NCI-H748 (cell line): ENCODE measurements around the gene GATB.

Source experiments
- DNase-seq: peaks from one replicate; lab custom pipeline; 2025; ENCODE audit not compliant: unreplicated experiment; lab: John Stamatoyannopoulos, UW

The GATB gene

DNA sequence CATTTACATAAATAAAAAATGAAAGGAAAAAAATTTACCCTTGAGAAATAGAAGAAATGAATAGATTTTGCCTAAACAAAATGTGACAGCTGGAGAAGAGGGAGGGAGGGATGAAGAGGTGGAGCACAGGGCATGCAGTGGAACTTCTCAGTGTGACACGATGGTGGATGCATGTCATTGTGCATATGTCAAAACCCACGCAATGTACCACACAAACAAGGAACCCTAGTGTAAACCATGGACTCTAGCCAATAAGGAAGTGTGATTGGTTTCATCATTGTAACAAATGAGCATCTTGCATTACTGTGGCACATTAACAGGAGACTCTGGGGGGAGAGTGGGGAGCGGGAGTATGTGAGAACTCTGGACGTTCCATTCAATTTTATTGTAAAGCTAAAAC is 58.6 kb downstream of the GATB start:
- DNase-seq = no peak

DNA sequence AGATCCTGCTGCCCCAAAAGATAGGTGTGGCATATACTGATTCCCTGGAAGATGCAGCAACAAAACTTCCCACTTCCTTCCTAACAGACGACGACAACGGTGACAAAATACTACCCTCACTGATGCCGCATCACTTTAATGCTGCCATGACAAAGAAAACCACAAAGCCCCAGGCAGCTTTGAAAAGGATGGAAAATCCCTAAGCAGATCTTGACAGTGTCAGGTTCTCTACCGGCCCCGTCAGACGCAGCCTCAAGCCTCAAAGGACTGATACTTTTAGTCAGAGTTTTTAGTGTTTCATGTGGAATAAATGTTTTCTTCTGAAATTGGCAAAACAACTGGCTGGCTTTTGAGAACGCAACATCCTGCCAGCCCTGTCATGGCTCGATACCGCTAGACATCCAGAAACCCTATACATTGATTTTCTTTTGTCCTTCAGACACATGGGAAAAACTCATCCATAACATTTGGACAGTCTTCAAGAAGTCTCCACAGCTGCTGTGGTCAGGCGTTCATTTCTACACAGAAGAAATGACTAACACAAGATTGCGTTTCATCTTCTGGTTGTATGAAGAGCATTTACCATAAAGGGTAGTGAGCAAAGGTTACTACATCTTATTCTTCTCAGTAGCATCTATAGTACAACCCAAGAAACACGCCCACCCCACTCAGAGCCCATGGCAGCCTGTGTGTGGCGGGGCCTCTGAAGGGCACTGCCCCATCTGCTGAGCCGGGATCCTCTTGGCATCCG is 60.1 kb downstream of the GATB start:
- no peak for DNase-seq

DNA sequence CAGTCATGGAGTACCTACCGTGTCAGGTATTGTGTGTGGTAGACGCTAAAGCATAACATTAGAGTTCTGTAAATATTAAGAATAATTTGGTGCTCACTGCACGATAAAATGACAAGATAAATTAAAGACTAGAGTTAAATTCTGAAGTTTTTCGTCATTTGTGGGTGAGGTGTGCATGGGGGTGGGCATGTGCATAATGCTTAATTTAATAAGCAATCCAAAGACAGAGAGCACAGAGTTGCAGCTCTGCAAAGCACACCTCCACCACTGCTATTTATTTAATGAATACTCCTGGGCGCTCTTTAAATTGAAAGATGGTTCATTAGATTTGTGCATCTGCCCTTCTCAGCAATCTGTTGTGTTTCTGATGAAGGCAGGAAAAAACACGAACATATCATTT is 62.6 kb downstream of the GATB start:
- no peak for DNase-seq

DNA sequence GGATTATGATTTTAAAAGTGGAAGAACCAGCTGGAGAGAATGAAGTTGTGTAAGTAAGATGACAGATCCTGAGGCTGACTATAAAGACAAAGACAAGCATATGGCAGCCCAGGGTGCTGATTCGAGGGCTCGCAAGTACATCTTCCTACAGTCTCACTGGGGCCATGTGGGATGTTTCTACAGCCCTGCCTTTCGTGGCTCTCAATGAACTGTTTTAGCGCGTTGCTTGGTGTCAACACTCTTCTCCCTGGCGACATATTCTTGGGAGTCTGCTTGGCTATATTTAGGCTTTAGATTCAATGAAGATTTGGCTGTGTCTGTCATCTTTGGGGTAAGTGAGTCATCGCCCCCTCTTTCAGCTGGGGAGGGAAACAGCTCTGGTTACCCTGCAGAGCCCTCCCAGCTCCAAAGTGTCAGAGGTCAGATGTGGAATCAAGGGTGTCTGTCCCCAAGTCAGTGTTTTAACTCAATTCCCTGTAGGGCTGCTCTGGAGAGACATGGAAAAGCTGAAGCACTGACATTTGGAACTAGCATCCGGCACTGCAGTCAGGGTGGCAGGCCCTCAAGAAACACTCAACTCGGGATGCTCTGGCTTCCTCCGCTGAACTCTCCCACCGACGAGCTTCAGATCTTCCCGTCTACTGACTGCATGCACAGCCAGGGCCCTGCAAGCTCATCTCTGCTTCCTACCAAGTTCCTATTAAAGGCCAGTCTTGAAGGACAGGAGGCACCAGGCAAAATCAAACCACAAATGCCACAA is 65.7 kb downstream of the GATB start:
- no peak for DNase-seq

DNA sequence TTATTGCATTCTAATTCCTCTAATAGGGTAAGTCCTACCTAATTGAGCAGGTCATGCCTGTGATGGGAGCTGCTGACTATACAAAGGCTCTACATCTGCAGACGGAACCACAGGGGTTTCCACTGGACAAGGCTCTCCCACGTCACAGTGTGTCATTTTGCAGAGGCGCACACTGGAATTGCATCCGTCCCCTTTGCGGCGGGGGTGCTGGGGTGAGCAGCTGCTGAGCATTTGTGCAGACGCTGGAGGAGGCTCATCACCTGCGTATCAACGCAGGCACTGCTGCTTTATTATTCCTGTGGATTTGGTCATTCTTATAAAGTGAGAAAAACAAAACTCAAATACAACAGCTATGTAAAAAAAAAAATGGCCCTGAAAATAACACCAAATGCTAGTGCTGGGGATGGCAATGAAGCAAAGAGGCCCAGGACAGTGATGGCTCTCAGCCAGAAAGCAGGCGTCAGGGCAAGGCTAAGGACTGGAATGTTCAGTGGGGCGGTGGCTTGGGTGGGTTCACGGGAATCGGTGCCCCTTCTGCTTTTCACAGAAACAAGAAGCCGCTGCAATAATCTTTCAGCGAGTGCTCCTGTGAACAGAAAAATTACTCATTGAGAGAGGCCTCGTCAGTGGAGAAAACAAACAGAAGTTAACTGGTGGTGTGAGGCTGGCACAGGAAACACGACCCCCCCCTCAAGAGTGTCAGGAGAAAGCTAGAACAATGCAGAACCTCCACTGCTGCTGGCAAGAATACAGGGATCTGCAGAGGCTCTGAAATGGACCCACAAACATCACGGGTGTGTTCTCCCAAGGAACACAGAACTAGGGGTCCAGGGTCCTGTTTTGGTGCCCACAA is 67.8 kb downstream of the GATB start:
- no peak for DNase-seq

DNA sequence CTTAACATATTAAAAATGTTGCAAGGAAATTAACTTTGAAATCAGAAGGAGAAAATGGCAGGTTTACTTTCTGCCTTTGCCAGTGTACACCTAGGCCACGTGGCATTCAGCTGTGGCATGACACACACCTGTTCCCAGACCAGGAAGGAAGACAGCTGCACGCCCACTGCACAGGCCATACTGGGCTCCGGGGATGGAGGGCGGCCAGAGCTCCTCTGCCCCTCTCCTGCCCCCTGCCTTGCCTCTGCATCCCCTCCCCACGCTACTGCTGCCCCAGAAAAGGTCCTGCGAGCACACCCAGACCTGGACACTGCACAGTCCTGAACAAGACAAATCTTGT is 68.4 kb downstream of the GATB start:
- no peak for DNase-seq

DNA sequence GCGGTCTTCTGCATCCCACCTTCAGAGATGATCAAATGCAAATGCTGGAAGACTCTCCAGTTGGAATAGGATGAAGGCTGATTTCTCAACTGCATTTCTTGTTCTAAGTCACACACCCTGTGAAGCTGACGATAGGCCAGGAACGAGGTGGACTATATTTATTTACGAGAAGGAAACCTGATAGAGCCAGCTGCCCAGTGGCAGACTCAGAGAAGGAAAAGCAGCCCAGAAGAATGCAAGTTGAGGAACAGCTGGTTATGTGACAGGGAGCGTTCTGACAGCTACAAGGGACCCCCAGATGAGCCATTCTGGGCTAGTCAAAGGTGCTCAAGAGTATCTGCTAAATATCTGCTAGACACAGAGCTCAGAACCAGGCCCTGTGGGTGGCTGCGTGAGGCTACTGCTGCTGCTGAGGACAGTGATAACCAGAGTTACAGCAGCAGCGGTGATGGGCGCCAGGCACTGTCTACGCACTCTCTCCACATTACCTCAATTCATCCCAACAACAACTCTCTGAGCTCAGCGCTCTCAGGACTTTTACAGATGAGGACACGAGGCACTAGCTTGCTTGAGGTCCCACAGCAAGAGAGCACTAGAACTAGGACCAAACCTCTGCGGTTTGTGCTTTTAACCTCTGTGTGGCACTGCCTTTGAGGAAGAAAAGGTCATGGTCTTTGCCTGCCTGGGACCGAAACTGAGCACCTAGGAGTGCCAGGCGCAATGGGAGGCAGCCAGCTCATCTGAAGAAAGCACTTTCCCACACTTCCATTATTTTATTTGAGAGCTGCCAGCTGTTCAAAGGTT is 69.0 kb downstream of the GATB start:
- no peak for DNase-seq

DNA sequence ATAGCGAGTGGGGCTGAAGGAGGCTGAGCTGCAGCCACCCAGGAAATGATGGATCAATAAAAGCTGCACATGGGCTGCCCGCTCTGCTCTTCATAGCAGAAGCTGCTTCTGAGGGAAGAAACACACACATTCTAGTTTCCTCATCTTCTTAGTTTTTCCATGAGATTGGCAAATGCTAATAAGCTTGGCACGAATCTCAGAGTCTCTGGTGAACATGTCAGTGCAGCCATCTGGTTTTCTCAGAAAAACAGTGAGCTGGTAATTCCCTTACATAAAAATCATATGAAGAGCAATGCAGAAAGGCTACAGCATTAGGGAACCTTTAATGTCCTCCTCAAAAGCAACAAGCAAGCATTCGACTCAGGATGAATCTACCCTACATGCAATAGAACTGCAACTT is 69.9 kb downstream of the GATB start:
- no peak for DNase-seq

DNA sequence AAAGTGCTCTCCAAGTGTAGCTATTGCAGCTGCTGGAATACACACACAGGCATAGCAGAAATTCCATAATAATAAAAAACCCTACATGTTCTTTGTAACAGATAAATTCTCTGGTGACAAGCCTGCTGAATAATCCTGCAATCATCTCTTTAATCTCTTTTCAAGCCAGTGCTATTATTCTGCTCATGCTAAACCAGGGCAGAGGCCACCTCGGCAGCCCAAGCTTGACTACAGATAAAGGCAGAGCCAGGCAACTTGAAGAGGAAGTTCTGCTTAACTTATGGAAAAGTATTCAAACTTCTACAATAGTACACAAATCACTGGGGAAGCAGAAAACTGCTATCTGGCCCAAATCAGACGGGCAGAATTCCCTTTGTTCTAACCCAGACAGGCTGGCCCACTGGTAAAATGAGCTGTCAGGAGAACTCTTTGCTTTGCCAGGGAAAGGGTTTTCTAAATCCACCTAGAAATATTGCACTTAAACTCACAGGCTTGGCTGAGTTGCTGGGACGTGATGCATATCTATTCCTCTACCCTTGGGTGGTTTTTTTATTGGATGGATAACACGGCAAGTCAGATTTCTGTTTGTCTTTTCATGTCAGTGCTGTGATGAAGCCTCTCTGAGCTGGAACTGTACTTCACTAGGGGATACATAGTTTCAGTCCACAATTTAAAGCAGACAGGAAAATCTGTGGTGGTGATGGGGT is 70.5 kb downstream of the GATB start:
- no peak for DNase-seq

DNA sequence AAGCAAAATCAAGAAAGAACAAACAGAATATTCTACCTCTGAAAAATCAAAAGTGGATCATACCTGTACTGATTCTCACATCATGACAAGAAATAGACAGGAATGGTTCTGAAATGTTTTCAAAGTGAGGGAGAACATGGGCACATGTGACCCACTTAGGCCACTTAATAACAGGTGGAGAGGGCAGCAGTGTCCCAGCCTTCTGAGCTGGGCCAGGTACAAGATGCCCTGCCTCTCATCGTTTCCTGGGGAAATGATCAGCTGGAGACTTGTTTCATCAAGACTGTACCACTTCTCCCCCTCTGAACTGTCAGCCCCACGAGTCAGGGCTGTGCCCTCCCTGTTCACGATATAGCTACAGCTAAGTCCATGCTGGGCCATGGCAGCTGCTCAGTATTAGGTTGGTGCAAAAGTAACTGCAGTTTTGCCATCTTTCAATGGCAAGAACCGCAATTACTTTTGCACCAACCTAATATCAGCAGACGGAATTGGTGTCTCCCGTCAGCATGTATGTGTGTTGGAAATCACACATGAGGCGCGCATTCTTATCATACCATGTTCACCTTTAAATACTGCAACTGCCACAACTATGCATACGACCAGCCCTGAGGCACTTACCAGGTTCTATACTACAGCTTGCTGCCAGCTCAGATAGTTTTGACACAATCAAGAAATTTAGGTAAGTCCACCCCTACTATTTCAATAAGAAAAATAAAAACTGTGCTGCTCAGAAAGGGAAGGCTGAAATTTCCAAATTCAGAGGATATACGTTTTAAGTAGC is 71.4 kb downstream of the GATB start:
- DNase-seq = no peak

DNA sequence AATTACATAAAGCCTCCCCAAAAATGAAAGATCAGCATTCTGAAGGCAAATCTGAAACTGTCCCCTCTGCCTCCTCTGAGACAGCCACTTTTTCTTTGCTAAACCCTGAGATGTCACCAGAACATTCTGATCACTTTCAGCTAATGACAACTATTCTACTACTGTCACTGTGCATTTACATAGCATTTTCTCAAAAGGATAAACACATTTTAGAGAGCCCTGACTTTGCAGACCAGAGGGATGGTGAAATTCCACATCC is 72.1 kb downstream of the GATB start:
- DNase-seq = no peak

DNA sequence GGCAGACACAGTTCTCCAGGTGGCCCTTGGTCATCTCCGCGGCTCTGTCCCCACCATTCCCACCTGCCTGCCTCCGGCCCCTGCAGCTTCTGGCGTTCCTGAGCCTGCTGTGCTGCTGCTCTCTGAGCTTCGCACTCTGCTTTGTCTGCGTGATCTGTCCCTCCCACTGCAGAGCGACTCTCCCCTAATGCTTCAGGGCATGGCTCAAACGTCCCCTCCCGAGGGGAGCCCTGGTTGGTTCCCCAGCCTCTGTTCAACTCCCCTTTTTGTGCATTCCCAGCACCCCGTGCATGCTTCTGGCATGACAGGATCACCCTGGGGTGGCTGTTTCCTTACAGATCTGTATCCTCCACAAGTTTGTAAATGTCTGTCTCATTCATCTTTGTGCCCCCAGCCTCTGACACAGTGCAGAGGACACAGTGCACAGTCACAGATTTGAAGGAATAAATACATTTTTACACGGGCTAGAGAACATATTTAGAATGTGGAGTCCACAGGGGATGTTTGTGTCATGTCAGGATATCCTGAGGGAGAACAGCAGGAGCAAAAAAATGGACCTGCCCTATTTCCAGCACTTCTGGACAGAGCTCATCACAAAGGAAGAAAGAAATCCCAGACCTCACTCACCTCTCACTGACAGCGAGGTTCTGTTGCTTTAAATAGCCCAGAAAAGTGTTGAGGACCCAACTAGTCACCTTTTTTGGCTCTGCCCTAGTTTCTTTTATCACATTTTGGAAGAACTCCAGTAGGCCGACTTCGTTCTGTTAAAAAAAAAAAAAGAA is 72.6 kb downstream of the GATB start:
- no peak for DNase-seq

DNA sequence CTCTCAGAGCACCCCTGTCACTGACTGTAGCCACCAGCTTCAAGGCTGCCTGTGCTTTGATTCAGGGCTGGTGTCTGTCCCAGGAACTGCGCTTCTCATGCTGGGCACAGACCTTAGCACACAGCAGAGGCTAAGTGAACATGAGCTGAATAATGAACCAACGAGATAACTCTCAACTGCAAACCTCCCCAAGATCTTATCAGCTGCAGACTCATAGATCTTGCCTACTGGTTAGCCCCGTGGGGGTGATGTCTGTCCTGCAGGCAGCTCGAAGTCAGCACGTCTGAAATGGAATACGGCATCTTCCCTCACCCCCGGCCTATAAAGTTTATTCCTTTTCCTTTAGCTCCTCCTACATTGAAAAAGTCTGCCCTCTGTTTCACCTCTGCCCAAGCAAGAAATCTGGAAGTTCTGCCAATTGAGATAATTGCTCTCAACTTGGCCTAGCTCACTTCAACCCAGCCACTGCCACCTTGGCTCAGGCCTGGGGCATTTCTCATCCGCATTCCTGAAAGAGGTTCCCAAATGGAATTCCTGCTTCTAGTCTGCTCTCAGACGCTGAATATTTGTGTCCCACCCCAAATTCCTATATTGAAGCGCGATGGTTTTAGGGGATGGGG is 73.7 kb downstream of the GATB start:
- no peak for DNase-seq

DNA sequence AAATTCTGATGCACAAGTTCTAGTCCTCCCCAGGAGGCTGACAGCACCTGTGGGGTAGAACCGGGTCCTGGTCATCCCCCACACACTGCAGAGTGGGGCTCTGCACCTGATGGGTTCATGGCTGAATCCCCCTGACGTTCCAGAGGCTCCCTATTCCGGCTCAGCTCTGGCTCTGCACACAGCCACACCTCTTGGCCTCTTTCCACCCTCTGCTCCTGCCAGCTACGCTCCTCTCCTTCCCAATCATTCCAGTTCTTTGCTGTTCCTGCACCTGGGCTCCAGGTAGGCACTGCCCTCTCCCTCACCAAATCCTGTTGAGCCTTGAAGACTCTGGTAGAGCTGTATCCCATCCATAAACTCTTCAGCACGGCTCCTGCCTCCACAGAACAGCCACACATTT is 75.5 kb downstream of the GATB start:
- no peak for DNase-seq

DNA sequence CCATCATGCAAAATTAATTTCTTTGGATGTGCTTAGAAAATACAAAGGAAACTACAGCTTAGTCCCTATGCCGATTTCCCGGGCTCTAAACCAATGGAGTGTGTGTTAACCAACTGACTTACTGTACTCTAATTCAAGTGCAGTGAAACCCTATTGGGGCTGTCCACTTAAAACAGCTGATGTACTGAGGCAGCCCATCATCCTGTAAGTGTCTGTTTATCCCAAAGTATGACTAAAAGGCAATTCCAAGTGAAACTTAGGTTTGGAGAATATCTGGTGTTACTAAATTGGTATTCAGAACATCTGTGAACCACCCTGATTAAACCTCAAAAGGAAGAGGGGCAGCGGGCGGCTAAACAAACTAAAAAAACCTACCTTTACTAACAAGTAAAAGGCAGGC is 79.7 kb downstream of the GATB start:
- no peak for DNase-seq

DNA sequence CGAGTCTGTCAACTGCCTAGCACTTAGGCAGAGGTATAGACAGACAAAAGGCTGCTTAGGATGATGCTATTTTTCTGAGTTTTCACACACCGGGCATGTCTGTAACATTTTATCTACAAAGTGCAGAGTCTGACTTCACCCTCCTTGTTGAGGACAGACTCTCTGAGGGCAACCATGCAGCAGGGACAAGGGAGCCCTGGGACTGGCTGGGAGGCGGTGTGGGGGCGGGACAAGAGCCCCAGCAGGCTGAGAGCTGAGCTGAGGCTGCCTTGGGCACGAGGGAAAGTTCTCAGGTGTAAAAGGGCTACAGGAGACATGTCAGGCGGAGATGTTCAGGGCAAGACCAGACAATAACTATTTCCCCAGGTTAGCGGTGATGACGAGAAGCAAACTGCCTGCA is 81.6 kb downstream of the GATB start:
- no peak for DNase-seq

DNA sequence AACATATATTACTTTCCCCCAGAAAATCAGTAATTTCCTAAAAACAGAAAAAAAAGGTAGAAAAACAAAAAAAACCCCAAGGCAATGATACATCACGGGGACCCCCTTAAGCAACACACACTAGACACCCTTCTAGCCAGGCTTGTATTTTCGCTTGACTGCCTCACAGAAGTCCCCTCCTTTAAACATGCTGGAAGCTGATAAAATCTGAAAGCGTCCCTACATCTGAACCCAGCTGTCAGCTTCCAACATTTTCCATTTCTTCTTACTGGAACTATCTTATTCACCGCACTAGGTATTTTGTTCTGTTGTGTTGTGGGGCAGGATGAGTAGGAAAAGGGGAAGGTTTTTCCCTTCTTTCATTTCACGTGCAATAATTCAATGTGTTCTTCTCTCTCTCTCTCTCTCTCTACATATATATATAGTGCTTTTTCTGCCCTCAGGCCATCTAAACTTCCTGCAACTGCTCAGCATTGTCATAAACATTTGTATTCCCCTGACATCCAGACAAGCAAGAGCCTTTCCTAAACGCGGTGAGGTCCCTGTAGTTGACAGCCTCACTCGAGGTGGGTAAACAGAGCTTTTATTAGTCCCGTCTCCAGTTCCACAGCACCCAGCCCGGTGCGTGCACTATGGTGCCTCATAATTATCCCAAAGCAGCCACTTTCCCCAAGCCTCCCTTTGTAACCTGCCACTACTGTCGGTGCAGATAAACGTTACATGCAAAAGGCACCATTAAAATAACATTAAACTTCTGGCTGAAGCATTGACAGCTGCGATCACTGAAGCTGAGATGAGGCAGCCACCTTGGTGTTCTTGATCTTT is 82.5 kb downstream of the GATB start:
- DNase-seq = peak; percentile 76

DNA sequence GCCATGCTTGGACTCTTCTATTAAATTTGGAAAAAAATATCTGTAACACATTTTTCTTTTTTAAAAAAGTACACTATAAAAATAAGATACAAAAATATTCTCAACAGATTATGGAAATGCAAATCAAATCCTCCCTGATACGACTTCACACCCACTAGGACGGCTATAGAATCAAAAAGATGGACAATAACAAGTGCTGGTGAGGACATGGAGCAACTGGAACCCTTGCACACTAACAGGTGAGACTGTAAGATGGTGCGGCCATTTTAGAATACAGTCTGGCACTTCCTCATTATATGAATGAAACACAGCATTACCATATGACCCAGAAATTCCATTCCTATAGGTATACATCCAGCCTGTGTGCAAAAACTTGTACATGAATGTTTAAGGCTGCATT is 83.6 kb downstream of the GATB start:
- no peak for DNase-seq
